AG09309 (cell line): ENCODE results near the gene GP1BA.

Source experiments
- DNase-seq: peaks from one replicate; pipeline ENCODE4 v3.0.0-alpha.2; 2010; ENCODE audit warnings: low read depth
- H3K4me3 ChIP-seq: 2 replicates; pipeline ENCODE4 v1.5.1; 2011; ENCODE audit warnings: mild to moderate bottlenecking, low read depth, low read length, moderate library complexity; ENCODE audit not compliant: control insufficient read depth
- TF ChIP-seq, protein P1 (sequence below): IDR thresholded peaks from 2 replicates; pipeline ENCODE4 v1.5.1; 2011; ENCODE audit warnings: mild to moderate bottlenecking, low read depth, low read length, inconsistent platforms; ENCODE audit not compliant: insufficient read depth, control insufficient read depth; ENCODE audit errors: missing control alignments

Gene GP1BA

DNA sequence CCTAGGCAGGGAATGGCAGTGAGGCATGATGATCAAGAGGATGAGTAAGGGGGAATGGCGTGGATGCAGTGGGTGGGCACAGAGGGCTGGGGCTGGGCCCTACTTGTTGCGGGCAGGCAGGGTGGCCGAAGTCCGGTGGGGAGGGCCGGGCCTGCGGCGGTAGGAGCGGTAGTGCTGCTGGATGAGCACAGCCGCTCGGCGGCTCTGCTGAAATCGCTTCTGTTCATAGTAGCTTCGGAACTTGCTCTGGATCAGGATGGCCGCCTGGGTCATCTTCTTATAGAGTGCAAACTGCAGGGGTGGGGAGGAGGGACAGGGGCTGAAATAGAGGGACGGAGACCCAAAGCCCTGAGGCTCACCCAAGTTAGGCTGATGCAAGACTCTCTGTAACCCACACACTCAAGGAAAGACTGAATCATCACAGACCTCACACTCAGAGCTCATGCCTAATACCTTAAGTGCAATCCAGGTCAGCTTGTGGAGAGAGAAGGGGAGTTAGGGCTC, 37.0 kb downstream of the GP1BA start:
- TF ChIP-seq, protein P1, sequence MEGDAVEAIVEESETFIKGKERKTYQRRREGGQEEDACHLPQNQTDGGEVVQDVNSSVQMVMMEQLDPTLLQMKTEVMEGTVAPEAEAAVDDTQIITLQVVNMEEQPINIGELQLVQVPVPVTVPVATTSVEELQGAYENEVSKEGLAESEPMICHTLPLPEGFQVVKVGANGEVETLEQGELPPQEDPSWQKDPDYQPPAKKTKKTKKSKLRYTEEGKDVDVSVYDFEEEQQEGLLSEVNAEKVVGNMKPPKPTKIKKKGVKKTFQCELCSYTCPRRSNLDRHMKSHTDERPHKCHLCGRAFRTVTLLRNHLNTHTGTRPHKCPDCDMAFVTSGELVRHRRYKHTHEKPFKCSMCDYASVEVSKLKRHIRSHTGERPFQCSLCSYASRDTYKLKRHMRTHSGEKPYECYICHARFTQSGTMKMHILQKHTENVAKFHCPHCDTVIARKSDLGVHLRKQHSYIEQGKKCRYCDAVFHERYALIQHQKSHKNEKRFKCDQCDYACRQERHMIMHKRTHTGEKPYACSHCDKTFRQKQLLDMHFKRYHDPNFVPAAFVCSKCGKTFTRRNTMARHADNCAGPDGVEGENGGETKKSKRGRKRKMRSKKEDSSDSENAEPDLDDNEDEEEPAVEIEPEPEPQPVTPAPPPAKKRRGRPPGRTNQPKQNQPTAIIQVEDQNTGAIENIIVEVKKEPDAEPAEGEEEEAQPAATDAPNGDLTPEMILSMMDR: no peak
- H3K4me3 ChIP-seq: peak overlapping the region; percentile 87
- DNase-seq: peak; percentile 93

DNA sequence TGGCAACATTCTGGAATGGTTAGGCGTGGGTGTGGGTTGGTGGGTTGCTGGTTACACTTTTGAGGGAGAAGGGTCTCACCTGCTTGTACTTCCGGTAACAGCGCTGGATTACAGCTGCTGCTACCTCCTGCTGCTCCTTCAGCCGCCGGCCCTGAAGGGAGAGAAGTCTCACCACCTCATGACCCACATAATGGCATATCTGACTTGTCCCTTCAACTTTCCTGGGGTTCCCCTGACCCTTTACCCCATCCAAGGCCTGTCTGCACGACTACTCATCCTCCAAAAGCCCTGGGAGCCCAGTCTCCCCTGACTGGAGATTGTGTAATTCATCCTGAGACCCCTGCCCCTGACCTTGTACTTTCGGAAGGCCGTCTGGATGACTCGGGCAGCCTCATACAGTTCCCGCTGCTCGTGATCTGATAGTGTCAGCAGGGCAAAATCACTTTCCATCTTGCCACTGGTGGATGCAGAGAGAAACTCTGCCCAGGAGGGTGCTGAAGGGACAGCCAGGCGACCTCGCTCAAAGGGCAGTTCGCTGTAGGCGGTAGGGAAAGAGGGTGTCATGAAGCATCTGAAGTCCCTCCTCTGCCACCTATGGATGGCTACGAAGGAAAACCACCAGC, 37.6 kb downstream of the GP1BA start:
- H3K4me3 ChIP-seq: peak overlapping the region; percentile 87
- DNase-seq: no peak
- TF ChIP-seq, protein P1: no peak

DNA sequence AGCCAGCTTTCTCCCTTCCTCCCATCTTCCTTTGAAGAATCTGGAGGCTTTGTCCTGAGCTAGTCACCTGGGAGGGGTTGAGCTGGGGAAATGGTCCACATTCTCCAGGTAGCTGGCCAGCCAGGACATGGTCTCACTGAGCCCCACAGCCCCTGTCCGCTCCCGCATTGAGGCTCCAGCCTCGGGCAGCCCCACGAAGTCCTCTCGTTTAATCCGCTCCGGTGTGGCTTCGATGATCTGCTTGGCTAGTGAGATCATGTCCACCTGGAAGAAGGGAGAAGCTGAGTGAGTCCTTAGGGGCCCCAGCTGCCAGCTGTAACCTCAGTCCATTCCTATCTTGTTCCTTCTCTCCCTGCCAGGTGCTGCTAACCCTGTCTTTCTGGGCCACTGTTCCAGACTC, 38.2 kb downstream of the GP1BA start:
- H3K4me3 ChIP-seq: no peak overlapping the region
- TF ChIP-seq, protein P1: no peak
- no peak for DNase-seq

DNA sequence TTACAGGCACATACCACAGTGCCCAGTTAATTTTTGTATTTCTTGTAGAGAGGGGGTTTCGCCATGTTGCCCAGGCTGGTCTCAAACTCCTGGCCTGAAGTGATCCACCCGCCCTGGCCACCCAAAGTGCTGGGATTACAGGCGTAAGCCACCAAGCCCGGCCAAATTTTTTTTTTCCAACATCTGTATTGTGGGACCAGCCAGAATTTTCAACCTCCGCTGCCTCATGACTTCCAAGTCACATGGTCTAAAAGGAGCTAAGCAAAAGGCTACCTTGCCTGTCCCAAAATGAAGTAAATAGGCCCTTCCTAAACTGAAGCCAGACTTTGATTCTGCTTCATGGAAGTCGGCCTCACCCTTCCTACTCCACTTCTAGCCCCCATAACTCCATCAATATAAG, 39.7 kb downstream of the GP1BA start:
- DNase-seq: no peak
- TF ChIP-seq, protein P1: no peak
- no peak overlapping the region for H3K4me3 ChIP-seq

DNA sequence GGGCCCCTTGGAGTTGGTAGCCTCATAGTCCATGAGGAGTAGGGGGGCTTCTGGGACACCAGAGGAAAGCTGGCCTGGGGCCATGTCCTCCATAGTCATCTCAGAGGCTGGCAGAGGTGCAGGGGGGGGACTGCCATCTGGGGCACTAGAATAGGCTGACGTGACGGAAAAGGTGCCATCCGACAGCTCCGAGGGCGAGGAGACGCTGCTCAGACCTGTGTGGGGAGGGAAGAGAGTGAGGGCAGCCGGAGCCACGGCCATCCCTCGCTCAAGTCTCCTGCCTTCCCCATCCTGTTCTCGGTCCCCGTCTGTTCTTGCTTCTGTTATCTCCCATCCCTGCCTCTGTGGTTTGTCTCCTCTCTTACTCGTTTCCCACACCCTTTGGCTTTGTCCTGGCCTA, 40.2 kb downstream of the GP1BA start:
- TF ChIP-seq, protein P1: no peak
- DNase-seq: no peak

DNA sequence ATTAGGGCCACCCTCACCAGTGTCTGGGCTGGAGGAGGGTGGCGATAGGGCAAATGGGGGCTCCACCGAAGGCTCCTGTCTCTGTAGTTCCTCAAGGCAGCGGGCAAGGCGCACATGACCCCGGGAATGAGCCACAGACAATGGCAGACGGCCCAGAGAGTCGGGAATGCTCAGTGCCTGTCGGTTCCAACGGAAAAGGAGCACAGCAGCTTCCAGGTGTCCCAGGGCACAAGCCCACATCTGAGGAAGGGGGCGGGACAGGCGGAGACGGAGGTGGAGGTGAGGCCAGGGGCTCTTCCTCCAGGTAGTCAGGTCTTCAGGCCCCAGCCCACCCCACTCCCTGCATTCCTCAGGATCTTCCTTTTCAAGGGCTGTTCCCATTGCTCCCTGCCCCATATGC, 40.7 kb downstream of the GP1BA start:
- no peak overlapping the region for H3K4me3 ChIP-seq
- TF ChIP-seq, protein P1: no peak
- no peak for DNase-seq

More for the DNA sequence above, 40.2 kb downstream of the GP1BA start:
- no peak overlapping the region for H3K4me3 ChIP-seq
